Endothelial cell of umbilical vein (primary cell): ENCODE data around the gene VWA5A. TPM values are rescaled to one million over a fixed set of nuclear protein-coding genes. Genes with fewer than 3 reads are reported as not detected.

Experiments
- BruUV-seq: library from RNA; stranded (reverse); fragments of 400-500 nt; replicated peaks from 2 replicates; lab custom pipeline; 2021; lab: Mats Ljungman, UMichigan
- CTCF ChIA-PET: fragments of 300-600, 350-600 bp; sonication (Branson Sonifier 250); formaldehyde crosslinking; loops from one replicate; lab custom pipeline; 2021; ENCODE audit warnings: antibody characterized with exemption, inconsistent platforms; lab: Charles Lee
- POLR2A ChIA-PET: fragments of 300-600, 350-600 bp; sonication (Branson Sonifier 250); formaldehyde crosslinking; loops from one replicate; lab custom pipeline; 2021; ENCODE audit warnings: antibody characterized with exemption, inconsistent platforms; lab: Charles Lee
- DNase-seq: peaks from one replicate; pipeline ENCODE4 v3.0.0-alpha.2; 2011; ENCODE audit warnings: low read depth, low spot score
- FAIRE-seq: peaks from 2 replicates; lab custom pipeline; 2011; peaks lifted over from hg19 to GRCh38; lab: Jason Lieb, UNC
- H2AFZ ChIP-seq: 2 replicates; pipeline ENCODE4 v1.6.0; 2012; ENCODE audit warnings: low read depth, low read length, control low read depth, inconsistent platforms
- H3K27ac ChIP-seq: 2 replicates; pipeline ENCODE4 v1.5.1; 2011; ENCODE audit warnings: low read depth, mild to moderate bottlenecking, control low read depth, low read length, moderate library complexity; ENCODE audit not compliant: insufficient read depth
- H3K27me3 ChIP-seq, 2 experiments: 2 replicates each; pipeline versions ENCODE4 v1.6.0 to v1.6.1; 2011; ENCODE audit warnings: low read length in 2 of 2, mixed read lengths in 1 of 2; ENCODE audit not compliant: control insufficient read depth in 2 of 2, insufficient read depth in 2 of 2
- H3K36me3 ChIP-seq, 2 experiments: 2 replicates in 1 of 2; 3 replicates in 1 of 2; pipeline ENCODE4 v1.5.1; 2011; ENCODE audit warnings: low read length in 2 of 2, mild to moderate bottlenecking in 1 of 2, moderate library complexity in 1 of 2; ENCODE audit not compliant: control insufficient read depth in 2 of 2, insufficient read depth in 2 of 2; ENCODE audit errors: extremely low read depth in 1 of 2
- H3K4me1 ChIP-seq: 3 replicates; pipeline ENCODE4 v1.5.1; 2011; ENCODE audit warnings: mild to moderate bottlenecking, low read length; ENCODE audit not compliant: control insufficient read depth, insufficient read depth; ENCODE audit errors: extremely low read depth
- H3K4me2 ChIP-seq: 2 replicates; pipeline ENCODE4 v1.6.1; 2011; ENCODE audit warnings: low read length, control low read depth, mixed read lengths; ENCODE audit not compliant: insufficient read depth
- H3K4me3 ChIP-seq, 3 experiments: fragments of 200-600 bp in 1 of 3; sonication (generic), shearing (Covaris generic) in 1 of 3; replicated peaks in 1 of 3; 2 replicates each; pipeline ENCODE4 v1.5.1; 2011 to 2016; ENCODE audit warnings: control low read depth in 3 of 3, low read length in 3 of 3, mild to moderate bottlenecking in 2 of 3, inconsistent platforms in 1 of 3, low read depth in 1 of 3, moderate library complexity in 1 of 3; ENCODE audit not compliant: insufficient read depth in 1 of 3
- H3K79me2 ChIP-seq: 2 replicates; pipeline ENCODE4 v1.6.0; 2012; ENCODE audit warnings: low read length, inconsistent platforms; ENCODE audit not compliant: control insufficient read depth, insufficient read depth
- H3K9ac ChIP-seq: replicated peaks from 2 replicates; pipeline ENCODE3; 2011; ENCODE audit warnings: low read length, control low read depth; ENCODE audit not compliant: insufficient read depth; ENCODE audit errors: extremely low read depth
- H3K9me1 ChIP-seq: replicated peaks from 3 replicates; pipeline ENCODE4 v1.6.0; 2011; ENCODE audit warnings: mild to moderate bottlenecking, low read length; ENCODE audit not compliant: control insufficient read depth, insufficient read depth; ENCODE audit errors: extremely low read depth
- H3K9me3 ChIP-seq: replicated peaks from 2 replicates; pipeline ENCODE4 v1.5.1; 2012; ENCODE audit warnings: low read length, inconsistent platforms; ENCODE audit not compliant: control insufficient read depth, insufficient read depth
- H4K20me1 ChIP-seq: replicated peaks from 2 replicates; pipeline ENCODE3; 2011; ENCODE audit warnings: mild to moderate bottlenecking, low read length; ENCODE audit not compliant: control insufficient read depth, insufficient read depth; ENCODE audit errors: extremely low read depth
- EZH2 ChIP-seq: IDR thresholded peaks from 2 replicates; pipeline ENCODE4 v1.6.1; 2012; ENCODE audit warnings: borderline replicate concordance, low read depth, mild to moderate bottlenecking, moderate library complexity, low read length, inconsistent platforms; ENCODE audit not compliant: severe bottlenecking
- FOS ChIP-seq: IDR thresholded peaks from 2 replicates; pipeline ENCODE4 v1.6.1; 2011; ENCODE audit warnings: mild to moderate bottlenecking, low read length, moderate library complexity, borderline replicate concordance; ENCODE audit not compliant: insufficient read depth
- GATA2 ChIP-seq: IDR thresholded peaks from 2 replicates; pipeline ENCODE4 v1.7.0; 2011; ENCODE audit warnings: low read depth, mild to moderate bottlenecking, moderate library complexity, mixed read lengths, low read length; ENCODE audit not compliant: insufficient read length, insufficient read depth
- JUN ChIP-seq: IDR thresholded peaks from 2 replicates; pipeline ENCODE4 v1.6.1; 2011; ENCODE audit warnings: borderline replicate concordance, low read depth; ENCODE audit not compliant: insufficient read length, insufficient read depth
- MAX ChIP-seq: IDR thresholded peaks from 2 replicates; pipeline ENCODE4 v1.6.1; 2011; ENCODE audit not compliant: insufficient read depth, insufficient read length
- MYC ChIP-seq: IDR thresholded peaks from one replicate; pipeline ENCODE4 v1.6.1; 2011; ENCODE audit warnings: mild to moderate bottlenecking, low read depth, low read length
- POLR2A ChIP-seq: IDR thresholded peaks from 2 replicates; pipeline ENCODE4 v1.6.1; 2012; ENCODE audit warnings: low read depth, mild to moderate bottlenecking, control low read depth, low read length
- POLR2AphosphoS5 ChIP-seq: IDR thresholded peaks from 2 replicates; pipeline ENCODE4 v1.6.1; 2012; ENCODE audit warnings: low read depth, mild to moderate bottlenecking, control low read depth, low read length, moderate library complexity; ENCODE audit not compliant: insufficient read depth
- dilution Hi-C: fragments of 300-500 bp; cut with MboI; formaldehyde crosslinking; loops from one replicate; pipeline ENCODE4 v1.15.0; 2019; ENCODE audit warnings: low sequenced_read_pairs; ENCODE audit not compliant: extremely low pct_ligation_motif_present
- intact Hi-C: fragments of 100-400 bp; cut with micrococcal nuclease; formaldehyde crosslinking; loops from one replicate; pipeline ENCODE4 v1.10.0; 2022
- polyA plus RNA-seq, 4 experiments: library from polyadenylated mRNA; depleted of rRNA in 3 of 4; stranded (reverse) in 3 of 4; unstranded in 1 of 4; fragments of >200 nt; gene quantifications; 2 replicates each; pipeline versions ENCODE4 v1.2.1 to v1.2.3, GENCODE V29; 2011 to 2012; ENCODE audit warnings: missing spikeins in 1 of 4
- total RNA-seq: library from RNA; stranded (reverse); gene quantifications from 2 replicates; pipeline ENCODE4 v1.2.3, GENCODE V29; 2021
- TF ChIP-seq, protein P1 (sequence below), 2 donors: IDR thresholded peaks; 1 replicate in 1 of 2; 2 replicates in 1 of 2; pipeline ENCODE4 v1.5.1; 2011; ENCODE audit warnings: low read length in 2 of 2, mild to moderate bottlenecking in 2 of 2, moderate library complexity in 2 of 2, control low read depth in 1 of 2, inconsistent platforms in 1 of 2, low read depth in 1 of 2; ENCODE audit not compliant: insufficient read depth in 1 of 2; ENCODE audit errors: extremely low read depth in 1 of 2

VWA5A gene
- total and polyA plus RNA-seq, 2 donors (not counting 3 experiments of a cell fraction or from before 2014, with no cell fraction given), result 9.1 to 14.3 TPM

DNA sequence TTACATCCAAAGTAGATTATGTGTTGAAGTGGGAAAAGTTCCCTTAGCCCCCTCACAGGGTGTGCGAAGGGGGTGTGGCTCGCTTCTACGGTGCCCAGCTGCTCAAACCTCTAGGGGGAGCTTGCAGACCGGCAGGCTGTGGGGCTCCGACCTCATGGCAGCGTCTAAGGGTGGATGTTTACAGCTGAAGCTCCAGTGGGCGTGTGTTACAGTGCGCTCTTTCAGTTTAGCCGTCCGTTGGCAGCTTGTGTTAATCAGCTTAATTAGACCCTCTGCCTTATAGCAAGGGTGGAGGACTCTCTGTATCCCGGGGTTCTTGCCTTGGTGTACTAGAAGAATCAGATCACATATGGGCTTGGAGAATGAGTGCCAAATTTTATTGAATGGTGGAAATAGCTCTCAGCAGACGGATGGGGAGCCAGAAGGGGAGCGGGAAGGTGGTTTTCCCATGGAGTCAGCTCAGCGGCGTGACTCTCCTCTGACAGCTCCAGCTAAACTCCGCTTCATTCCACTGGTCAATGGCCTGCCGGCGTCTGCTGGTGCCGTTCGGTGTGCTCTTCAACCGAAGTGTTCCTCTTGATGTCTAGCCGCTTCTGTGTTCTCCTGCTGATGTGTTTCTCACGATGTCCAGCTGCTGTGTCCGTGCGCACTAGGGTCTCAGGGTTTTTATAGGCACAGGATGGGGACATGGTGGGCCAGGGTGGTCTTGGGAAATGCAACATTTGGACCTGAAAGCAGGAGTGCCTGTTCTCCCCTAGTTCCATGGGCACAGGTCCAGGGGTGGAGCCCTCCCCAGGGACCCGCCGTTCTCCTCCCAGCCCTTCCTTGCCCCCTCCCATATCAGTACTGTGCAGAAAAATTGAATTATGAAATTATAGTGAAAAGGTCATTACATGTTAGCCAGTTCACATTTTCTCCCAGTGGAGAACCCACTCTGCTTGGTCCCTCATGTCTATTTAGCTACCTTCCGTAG lies 45.5 kb upstream of the VWA5A start:
- H3K27me3 ChIP-seq, result peaks cover 11 to 38% of the 10 kb centered on the region in 2 experiments
- H3K4me2 ChIP-seq, result peak overlapping the region; percentile 72
- BruUV-seq, result no TSS peak
- H3K79me2 ChIP-seq, result no peaks in the 10 kb centered on the region
- H3K9me1 ChIP-seq, result no peaks in the 10 kb centered on the region
- no peak overlapping the region for H3K27ac ChIP-seq
- no peaks in the 10 kb centered on the region for H4K20me1 ChIP-seq
- H2AFZ ChIP-seq, result peak overlapping the region; percentile 87
- TF ChIP-seq EZH2 (no peak), FOS (no peak), POLR2A (no peak), MAX (no peak), POLR2AphosphoS5 (no peak), MYC (no peak), JUN (no peak), GATA2 (no peak)
- TF ChIP-seq, protein P1, sequence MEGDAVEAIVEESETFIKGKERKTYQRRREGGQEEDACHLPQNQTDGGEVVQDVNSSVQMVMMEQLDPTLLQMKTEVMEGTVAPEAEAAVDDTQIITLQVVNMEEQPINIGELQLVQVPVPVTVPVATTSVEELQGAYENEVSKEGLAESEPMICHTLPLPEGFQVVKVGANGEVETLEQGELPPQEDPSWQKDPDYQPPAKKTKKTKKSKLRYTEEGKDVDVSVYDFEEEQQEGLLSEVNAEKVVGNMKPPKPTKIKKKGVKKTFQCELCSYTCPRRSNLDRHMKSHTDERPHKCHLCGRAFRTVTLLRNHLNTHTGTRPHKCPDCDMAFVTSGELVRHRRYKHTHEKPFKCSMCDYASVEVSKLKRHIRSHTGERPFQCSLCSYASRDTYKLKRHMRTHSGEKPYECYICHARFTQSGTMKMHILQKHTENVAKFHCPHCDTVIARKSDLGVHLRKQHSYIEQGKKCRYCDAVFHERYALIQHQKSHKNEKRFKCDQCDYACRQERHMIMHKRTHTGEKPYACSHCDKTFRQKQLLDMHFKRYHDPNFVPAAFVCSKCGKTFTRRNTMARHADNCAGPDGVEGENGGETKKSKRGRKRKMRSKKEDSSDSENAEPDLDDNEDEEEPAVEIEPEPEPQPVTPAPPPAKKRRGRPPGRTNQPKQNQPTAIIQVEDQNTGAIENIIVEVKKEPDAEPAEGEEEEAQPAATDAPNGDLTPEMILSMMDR (IDR thresholded peaks at IDR 0.05; ENCODE audit: extremely low read depth in 1 of 2, insufficient read depth in 1 of 2, low read depth in 1 of 2, low read length in 2 of 2), result peak; percentile 74 to 88
- peak overlapping the region in 2 of 3 experiments; percentile 31 to 52 for H3K4me3 ChIP-seq
- ChIA-PET POLR2A (interaction anchor here (0.6 to 0.9 kb wide), 2 partner anchors 45 to 132 kb away, joined by 5 to 8 read pairs; partner anchors contain the start of gene VWA5A), CTCF (interaction anchor here (0.8 to 5.1 kb wide), 24 partner anchors 8 to 797 kb away, joined by 3 to 363 read pairs (median 4); partner anchors contain the start of genes OR10G7 and VWA5A)
- H3K9ac ChIP-seq, result no peak overlapping the region
- DNase-seq (peak; percentile 72), FAIRE-seq (peak; percentile 87)
- dilution Hi-C loops, result no loop called here
- H3K36me3 ChIP-seq, result no peaks in the 10 kb centered on the region
- no peaks in the 10 kb centered on the region for H3K9me3 ChIP-seq
- intact Hi-C loops, result loop anchor here (1.0 to 5.0 kb wide), 6 partner anchors 97 to 518 kb away; partner anchors contain the start of gene ZNF202
- H3K4me1 ChIP-seq, result no peaks in the 10 kb centered on the region
